ENCODE results near the gene NFIC.

DNA sequence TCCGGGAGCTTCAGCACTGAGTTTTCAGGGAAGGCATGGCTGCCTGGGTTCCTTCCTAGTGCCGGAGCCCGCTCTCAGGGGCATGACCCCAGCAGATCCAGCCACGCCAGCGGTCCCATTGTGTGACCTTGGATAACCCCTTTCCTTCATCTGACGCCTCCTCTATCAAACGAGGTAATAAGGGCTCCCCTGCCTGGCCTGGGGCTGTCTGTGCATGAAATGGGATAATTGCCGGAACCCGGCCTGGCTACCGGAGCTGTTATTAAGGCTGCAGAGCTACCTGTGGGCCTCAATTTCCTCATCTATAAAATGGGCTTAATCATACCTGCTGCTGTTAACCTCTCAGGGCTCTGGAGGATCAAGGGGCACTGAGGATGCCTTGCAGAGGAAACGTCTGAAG lies 18.3 kb upstream of the NFIC start:
- no peak for TF ChIP-seq ZNF8 (CRISPR knock-in tag; IDR thresholded peaks at IDR 0.05)
- TF ChIP-seq SNAI2 (CRISPR knock-in tag; IDR thresholded peaks at IDR 0.05), result no peak
- TF ChIP-seq PPARA (CRISPR knock-in tag; IDR thresholded peaks at IDR 0.05; ENCODE audit: borderline replicate concordance), result no peak
- TF ChIP-seq ZNF565 (CRISPR knock-in tag; conservative IDR thresholded peaks at IDR 0.05; ENCODE audit: low read depth), result no peak
- TF ChIP-seq, protein P1, sequence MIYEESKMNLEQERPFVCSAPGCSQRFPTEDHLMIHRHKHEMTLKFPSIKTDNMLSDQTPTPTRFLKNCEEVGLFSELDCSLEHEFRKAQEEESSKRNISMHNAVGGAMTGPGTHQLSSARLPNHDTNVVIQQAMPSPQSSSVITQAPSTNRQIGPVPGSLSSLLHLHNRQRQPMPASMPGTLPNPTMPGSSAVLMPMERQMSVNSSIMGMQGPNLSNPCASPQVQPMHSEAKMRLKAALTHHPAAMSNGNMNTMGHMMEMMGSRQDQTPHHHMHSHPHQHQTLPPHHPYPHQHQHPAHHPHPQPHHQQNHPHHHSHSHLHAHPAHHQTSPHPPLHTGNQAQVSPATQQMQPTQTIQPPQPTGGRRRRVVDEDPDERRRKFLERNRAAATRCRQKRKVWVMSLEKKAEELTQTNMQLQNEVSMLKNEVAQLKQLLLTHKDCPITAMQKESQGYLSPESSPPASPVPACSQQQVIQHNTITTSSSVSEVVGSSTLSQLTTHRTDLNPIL (CRISPR knock-in tag; IDR thresholded peaks at IDR 0.05; ENCODE audit: low read depth), result no peak
- TF ChIP-seq TOX (CRISPR knock-in tag; IDR thresholded peaks at IDR 0.05; ENCODE audit: borderline replicate concordance), result no peak
- TF ChIP-seq, protein P2, sequence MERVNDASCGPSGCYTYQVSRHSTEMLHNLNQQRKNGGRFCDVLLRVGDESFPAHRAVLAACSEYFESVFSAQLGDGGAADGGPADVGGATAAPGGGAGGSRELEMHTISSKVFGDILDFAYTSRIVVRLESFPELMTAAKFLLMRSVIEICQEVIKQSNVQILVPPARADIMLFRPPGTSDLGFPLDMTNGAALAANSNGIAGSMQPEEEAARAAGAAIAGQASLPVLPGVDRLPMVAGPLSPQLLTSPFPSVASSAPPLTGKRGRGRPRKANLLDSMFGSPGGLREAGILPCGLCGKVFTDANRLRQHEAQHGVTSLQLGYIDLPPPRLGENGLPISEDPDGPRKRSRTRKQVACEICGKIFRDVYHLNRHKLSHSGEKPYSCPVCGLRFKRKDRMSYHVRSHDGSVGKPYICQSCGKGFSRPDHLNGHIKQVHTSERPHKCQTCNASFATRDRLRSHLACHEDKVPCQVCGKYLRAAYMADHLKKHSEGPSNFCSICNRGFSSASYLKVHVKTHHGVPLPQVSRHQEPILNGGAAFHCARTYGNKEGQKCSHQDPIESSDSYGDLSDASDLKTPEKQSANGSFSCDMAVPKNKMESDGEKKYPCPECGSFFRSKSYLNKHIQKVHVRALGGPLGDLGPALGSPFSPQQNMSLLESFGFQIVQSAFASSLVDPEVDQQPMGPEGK (CRISPR knock-in tag; IDR thresholded peaks at IDR 0.05; ENCODE audit: borderline replicate concordance), result no peak
